IPS-15b (cell line): ENCODE results near the gene ADPRHL1.
A peak's percentile ranks its signal among the peaks of the same experiment; 100 is the strongest.

Source experiments
- H3K27me3 ChIP-seq: one replicate; pipeline ENCODE4 v1.6.1; 2013; ENCODE audit warnings: low read length; ENCODE audit not compliant: control insufficient read depth, insufficient read depth
- H3K36me3 ChIP-seq: one replicate; pipeline ENCODE4 v1.6.1; 2013; ENCODE audit warnings: low read length; ENCODE audit not compliant: control insufficient read depth, insufficient read depth
- H3K4me1 ChIP-seq: one replicate; pipeline ENCODE4 v1.6.1; 2013; ENCODE audit warnings: mild to moderate bottlenecking, low read length; ENCODE audit not compliant: control insufficient read depth, insufficient read depth
- H3K4me3 ChIP-seq: one replicate; pipeline ENCODE4 v1.5.1; 2013; ENCODE audit warnings: low read depth, low read length
- H3K9ac ChIP-seq: one replicate; pipeline ENCODE4 v1.6.1; 2013; ENCODE audit warnings: low read depth, mild to moderate bottlenecking, low read length
- H3K9me3 ChIP-seq: one replicate; pipeline ENCODE4 v1.6.1; 2013; ENCODE audit warnings: mild to moderate bottlenecking, low read length; ENCODE audit not compliant: control insufficient read depth, insufficient read depth

ADPRHL1 gene

DNA sequence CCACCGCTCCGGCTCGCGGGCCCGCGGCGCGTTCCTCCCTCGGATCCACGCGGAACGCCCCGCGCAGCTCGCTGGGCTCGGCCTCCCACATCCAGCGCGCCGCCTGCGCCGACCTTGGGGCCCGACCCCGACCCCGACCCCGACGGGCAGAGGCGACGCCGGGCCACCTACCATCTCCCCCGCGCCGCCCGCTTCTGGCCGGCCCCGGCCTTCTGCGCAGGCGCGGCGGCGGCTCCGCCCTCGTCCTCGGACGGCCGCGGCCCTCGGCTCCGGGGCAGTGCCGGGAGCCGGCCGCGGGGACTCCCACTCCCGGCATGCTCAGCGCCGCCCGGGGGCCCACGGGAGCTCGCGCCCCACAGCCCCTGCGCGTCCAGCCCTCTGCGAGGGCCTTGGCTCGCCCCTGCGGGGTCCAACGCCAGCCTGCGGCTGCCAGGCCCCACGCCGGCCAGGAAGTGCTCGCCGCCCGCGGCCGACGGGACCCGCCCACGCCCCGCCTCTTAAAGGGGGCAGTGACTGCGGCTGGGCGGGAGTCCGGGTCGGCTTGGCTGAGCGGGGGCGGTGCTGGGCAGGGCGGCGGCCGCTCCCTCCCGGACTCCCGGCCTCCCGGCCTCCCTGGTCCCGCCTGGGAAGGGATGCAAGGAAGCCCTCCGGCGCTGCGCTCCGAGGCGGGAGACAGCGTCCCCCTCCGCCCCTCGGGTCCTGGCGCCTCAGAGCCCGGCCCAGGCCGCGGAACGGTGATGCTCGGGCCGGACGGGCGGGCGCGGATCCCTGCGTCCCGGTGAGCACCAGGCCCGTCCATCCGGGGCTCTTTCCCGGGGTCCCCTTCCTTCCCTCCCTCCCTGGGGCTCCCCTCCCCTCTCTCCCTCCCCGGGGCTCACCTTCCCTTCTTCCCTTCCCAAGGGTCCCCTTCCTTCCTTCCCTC is 37.5 kb upstream of the ADPRHL1 start, which contains the start of gene DCUN1D2:
DCUN1D2 (minus strand) TSS at position 216 of the 922 bp plus-strand sequence; CDS start at position 174, 42 bp downstream.
- Histone ChIP-seq H3K9me3 (no peaks in the 10 kb centered on the region), H3K4me3 (peak within 1 kb of the TSS; percentile 98), H3K27me3 (no peaks in the 10 kb centered on the region), H3K36me3 (no peaks in the 10 kb centered on the region), H3K4me1 (peaks cover 10% of the 10 kb centered on the region), H3K9ac (peak within 1 kb of the TSS; percentile 65)

DNA sequence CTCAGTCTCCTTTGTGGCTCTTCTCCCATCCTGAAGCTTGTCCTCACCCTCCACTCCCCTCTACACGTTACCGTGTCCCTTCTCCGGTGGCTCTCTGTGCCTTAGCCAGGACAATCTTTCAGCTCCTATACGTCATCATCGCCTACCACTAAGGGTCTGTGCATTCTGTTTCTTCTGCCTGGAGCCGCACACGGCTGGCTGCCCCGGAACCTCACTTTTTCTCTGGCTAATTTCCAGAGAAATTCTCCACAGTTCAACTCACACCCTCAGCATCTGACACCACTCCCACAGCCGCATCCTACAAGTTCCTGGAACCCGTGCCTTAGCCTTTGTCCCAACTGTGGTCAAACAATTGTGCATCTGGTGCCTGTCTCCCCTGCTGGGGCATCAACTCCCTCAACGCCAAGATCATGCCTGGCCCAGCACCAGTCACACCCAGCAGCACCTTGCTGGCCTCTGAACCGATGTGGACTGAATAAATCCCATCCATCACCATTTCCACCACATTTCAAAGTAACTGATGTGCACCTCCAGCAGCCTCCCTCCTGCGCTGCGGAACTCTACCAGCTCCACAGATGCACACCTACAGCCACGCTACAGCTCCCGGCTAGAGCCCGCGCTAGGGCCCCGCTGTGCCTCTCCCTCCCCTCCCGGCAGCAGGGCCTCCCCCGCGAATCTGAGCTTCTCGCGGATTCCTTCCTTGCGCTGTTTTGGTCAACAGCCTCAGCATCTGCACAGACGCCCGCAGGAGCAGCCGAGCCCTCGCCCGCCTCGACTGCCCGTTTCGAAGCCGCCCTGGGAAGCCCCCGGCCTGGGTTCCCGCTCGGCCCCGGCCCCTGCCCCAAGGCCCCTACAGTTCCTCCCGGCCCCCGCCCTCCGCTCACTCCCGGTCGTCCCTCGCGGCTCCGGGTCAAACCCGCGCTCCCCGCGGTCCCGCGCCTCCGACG is 36.5 kb upstream of the ADPRHL1 start:
- Histone ChIP-seq H3K4me1 (peaks cover 8% of the 10 kb centered on the region), H3K27me3 (no peaks in the 10 kb centered on the region)

DNA sequence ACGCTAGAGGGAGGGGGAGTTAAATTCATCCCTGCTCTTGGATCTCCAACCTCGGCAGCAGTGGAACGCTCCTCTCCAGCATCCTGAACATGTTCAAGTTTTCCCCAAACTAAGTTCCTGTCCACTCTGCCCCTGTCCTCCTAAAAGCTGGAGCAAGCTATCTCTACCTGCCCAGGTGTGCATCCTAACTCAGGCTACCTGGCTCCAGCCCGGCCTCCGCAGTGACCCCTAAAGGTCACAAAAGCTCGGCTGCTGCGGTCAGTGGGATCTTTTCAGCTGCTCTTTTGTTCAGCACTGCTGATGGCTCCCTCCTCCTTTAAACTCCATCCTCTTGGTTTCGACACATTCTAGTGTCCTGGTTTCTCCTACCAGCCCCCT is 35.9 kb upstream of the ADPRHL1 start:
- Histone ChIP-seq H3K9ac (no peak overlapping the region), H3K27me3 (no peaks in the 10 kb centered on the region), H3K4me1 (peaks cover 8% of the 10 kb centered on the region), H3K36me3 (no peaks in the 10 kb centered on the region), H3K4me3 (peak overlapping the region; percentile 98), H3K9me3 (no peaks in the 10 kb centered on the region)

More for the DNA sequence above, 36.5 kb upstream of the ADPRHL1 start:
- Histone ChIP-seq H3K4me3 (peak overlapping the region; percentile 98), H3K36me3 (no peaks in the 10 kb centered on the region), H3K9ac (peak overlapping the region; percentile 54), H3K9me3 (no peaks in the 10 kb centered on the region)

DNA sequence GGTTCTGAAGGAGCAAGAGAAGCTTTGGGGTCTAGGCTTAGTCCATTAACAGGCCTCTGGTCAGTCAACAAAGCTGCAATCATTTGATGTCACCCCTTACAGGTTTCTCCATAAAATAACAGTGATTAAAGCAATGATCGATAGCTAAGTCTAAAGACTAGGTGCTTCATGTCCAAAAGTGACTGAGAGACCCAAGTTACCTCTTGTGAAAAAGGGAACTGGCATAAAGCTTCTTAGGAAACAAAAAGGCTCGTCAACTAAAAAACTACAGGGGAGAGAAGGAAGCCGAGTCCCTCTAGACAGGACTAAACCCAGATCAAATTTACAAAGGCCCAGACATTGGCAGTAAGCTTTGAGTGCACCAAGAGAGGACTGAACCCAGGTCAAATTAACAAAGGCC is 35.0 kb upstream of the ADPRHL1 start:
- Histone ChIP-seq H3K4me1 (peaks cover 8% of the 10 kb centered on the region), H3K36me3 (no peaks in the 10 kb centered on the region), H3K27me3 (no peaks in the 10 kb centered on the region), H3K4me3 (peak overlapping the region; percentile 98), H3K9me3 (no peaks in the 10 kb centered on the region), H3K9ac (no peak overlapping the region)

DNA sequence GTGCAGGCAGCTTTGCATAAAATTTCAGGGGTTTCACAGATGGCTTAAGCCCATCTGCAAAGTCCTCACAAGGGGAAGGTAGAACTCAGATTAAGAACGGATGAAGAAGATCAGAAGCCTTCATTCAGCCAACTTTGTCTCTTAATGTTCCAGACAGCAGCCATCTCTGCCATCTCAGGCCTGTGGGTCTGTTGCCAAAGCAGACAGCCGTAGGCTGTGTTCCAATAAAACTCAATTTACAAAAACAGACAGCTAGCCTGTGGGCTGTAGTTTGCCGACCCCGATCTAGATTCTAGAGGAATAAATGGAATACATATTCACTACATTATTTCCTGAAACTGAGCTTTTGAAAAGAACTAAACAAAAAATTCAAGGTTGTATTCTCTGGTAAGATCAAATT is 33.4 kb upstream of the ADPRHL1 start:
- H3K4me3 ChIP-seq, result no peak overlapping the region

DNA sequence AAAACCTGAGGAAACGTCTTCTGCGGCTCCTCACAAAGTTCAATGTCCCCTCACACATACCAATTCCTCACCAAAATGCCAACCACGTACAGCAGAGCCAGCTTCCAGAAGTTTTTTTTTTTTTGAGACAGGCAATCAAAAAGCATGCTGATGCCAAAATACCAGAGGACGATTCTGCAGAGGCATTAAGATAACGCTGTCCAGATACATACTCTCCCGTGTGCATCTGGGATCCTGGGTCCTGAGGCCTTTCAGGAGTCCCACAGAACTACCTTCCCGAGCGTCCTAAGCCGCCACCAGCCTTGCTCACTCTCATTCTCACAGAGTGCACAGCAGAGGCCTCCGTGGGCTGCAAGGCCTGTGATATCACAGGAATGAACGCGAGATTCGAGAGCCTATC is 32.3 kb upstream of the ADPRHL1 start:
- Histone ChIP-seq H3K27me3 (no peaks in the 10 kb centered on the region), H3K9me3 (no peaks in the 10 kb centered on the region), H3K36me3 (no peaks in the 10 kb centered on the region), H3K4me1 (peaks cover 4% of the 10 kb centered on the region), H3K4me3 (no peak overlapping the region), H3K9ac (no peak overlapping the region)

More for the DNA sequence above, 33.4 kb upstream of the ADPRHL1 start:
- Histone ChIP-seq H3K27me3 (no peaks in the 10 kb centered on the region), H3K9me3 (no peaks in the 10 kb centered on the region), H3K36me3 (no peaks in the 10 kb centered on the region), H3K9ac (no peak overlapping the region), H3K4me1 (peaks cover 4% of the 10 kb centered on the region)

DNA sequence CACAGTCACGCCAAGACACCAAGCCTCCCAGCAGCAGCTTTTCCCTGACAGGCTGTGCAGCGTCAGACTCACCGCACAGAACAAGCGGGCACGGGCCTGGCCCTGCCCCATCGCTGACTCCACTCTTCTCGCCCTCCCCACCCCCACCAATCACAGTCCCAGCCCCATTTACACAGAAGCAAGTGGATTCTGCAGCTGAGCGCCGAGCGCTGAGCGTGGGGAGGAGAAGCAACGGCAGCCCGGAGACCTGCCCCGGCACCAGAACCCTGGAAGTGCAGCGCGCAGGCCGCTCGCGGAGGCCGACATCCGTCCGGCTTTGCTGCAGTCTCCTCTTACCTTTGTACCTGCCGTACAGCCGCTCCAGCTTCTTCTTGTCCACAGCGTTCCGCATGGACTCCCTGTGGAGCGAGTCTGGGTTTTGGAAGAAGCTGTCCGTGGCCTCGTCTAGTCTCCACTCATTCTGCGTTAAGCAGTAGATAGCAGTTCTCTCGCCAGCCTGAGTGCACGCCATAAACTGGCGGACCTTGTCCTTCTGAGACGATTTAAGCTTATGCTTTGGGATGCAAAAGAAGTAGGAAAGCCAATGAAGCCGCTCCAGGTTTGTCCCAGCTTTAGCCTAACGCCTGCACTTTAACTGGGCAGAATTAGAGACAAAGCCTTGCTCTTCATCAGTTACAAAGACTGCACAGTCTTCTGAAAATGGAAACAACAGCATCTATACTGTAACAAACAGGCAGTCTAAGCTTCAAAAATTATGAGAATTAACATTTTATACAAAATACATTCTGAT is 30.4 kb upstream of the ADPRHL1 start:
- no peaks in the 10 kb centered on the region for H3K9me3 ChIP-seq
- H3K4me1 ChIP-seq, result peaks cover 4% of the 10 kb centered on the region
- H3K36me3 ChIP-seq, result no peaks in the 10 kb centered on the region
- H3K27me3 ChIP-seq, result no peaks in the 10 kb centered on the region
- H3K4me3 ChIP-seq, result no peak overlapping the region
- peak overlapping the region; percentile 3 for H3K9ac ChIP-seq

DNA sequence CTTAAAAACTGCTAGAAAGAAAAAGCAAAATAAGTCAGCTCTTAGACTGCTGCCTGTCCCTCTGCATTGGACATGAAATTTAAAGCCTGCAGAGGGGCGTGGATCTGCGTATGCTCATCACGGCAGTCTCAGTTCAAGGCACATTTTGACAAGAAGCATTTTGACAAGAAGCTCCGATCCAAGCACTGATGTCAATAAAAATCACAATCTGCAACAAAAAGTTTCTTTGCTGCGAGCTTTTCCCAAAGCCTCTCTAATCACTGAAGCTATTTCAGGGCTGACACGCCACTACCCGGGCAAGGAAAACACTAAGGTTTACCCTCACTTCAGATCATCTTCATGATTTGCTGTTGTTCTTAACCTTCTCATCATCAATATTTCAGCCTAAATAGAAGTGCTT is 29.8 kb upstream of the ADPRHL1 start:
- Histone ChIP-seq H3K4me3 (no peak overlapping the region), H3K9ac (no peak overlapping the region), H3K4me1 (peaks cover 4% of the 10 kb centered on the region), H3K27me3 (no peaks in the 10 kb centered on the region), H3K9me3 (no peaks in the 10 kb centered on the region), H3K36me3 (no peaks in the 10 kb centered on the region)

DNA sequence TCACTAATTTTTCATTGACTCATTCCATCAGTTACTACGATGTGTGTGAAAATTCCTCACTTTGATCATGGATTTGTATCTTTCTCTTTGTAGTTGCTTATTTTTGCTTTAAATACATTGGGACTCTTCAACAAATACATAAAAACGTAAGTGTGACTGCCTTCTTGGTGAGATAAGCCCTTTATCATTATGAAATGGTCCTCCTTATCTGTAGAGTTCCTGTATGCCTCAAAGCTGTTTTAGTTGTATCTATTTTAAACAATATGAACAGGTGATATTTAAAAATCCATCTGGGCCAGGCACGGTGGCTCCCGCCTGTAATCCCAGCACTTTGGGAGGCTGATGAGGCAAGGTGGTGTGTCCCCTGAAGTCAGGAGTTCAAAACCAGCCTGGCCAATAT is 25.9 kb upstream of the ADPRHL1 start:
- Histone ChIP-seq H3K9me3 (no peaks in the 10 kb centered on the region), H3K9ac (no peak overlapping the region), H3K4me1 (peaks cover 4% of the 10 kb centered on the region), H3K4me3 (no peak overlapping the region), H3K36me3 (peaks cover 8% of the 10 kb centered on the region), H3K27me3 (no peaks in the 10 kb centered on the region)

DNA sequence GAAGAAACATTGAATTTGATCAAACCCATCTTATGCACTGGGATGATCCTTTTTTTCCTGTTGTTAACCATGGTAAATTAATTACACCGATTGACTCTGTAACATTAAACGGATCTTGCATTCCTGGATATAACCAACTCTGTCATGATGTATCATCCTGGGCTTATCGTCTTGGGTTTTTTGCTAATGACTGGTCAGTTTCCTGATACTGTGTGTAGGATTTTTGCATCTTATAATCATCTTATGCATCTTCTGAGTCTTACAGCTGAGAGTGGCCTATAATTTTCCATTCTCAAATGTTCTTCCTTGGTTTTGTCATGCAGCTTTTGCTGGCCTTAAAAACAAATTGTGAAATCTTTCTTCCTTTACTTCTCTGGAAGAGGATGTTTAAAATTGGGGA is 24.4 kb upstream of the ADPRHL1 start:
- no peak overlapping the region for H3K9ac ChIP-seq
- peaks cover 11% of the 10 kb centered on the region for H3K36me3 ChIP-seq
- no peaks in the 10 kb centered on the region for H3K27me3 ChIP-seq
- no peaks in the 10 kb centered on the region for H3K4me1 ChIP-seq
- H3K4me3 ChIP-seq, result no peak overlapping the region
- no peaks in the 10 kb centered on the region for H3K9me3 ChIP-seq

DNA sequence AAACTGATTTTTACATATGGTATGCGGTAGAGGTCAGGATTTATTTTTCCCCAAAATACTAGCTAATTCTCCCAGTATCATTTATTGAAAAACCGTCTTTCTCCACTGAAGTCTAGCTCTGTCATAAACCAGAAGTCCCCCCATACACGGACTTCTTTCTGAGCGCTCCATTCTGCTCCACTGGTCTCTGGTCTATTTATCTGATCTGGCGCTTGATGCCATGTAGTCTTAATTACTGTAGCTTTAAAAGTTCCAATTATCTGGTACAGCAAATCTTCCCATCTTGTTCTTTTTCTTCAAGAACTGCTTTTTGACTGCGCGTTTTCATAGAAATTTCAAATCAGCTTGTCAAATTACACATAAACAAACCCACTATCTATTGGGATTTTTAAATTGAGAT is 23.5 kb upstream of the ADPRHL1 start:
- H3K27me3 ChIP-seq, result no peaks in the 10 kb centered on the region
- no peak overlapping the region for H3K4me3 ChIP-seq
- H3K9me3 ChIP-seq, result no peaks in the 10 kb centered on the region
- peaks cover 11% of the 10 kb centered on the region for H3K36me3 ChIP-seq
- no peaks in the 10 kb centered on the region for H3K4me1 ChIP-seq
- H3K9ac ChIP-seq, result no peak overlapping the region
